ENCODE data around the gene TNFRSF4. TPM values are rescaled to one million over a fixed set of nuclear protein-coding genes. Genes with fewer than 3 reads are reported as not detected.
A peak's percentile ranks its signal among the peaks of the same experiment; 100 is the strongest.

TNFRSF4 gene
- total and polyA plus RNA-seq, 2 of the 13 experiments (the other 11 are each of a cell fraction or from before 2014, with no cell fraction given): not detected

DNA sequence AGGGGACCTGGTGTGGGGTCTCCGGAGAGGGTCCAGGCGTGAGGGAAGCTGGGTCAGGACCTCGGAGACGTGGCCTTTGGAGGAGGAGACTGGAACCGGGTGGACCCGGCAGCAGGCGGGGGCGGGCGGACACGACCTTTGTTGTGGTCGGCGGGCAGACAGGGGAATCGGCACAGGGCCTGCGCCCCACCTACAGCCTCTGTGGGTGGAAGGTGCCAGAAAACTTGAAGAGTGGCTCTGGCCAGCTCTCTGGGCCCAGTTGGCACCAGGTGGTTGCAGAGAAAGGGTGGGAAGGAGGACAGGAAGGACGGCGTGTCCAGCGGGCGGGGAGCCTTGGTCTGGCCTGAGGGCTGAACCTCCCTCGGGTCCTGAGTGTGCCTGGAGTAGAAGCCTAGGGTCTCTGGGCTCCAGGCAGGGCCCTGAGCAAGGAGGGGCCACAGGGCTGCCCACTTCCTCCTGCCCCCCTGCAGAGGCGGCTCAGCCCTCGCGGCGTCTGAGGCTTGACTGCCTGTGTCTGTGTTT is 48.0 kb downstream of the TNFRSF4 start (continued):
- TF ChIP-seq ASH2L (IDR thresholded peaks at IDR 0.05; ENCODE audit: insufficient read length, low read depth, low read length): no peak
- TF ChIP-seq EEA1 (CRISPR knock-in tag; IDR thresholded peaks at IDR 0.05; ENCODE audit: borderline replicate concordance): no peak
- 0 out of 2 replicates have a peak, but pooled peaks have one; percentile 39 for TF ChIP-seq NR2C2 (CRISPR knock-in tag; IDR thresholded peaks at IDR 0.05; ENCODE audit: borderline replicate concordance)
- no peak for TF ChIP-seq KLF15 (CRISPR knock-in tag; IDR thresholded peaks at IDR 0.05; ENCODE audit: borderline replicate concordance)
- 0 out of 2 replicates have a peak, but pooled peaks have one; percentile 79 for TF ChIP-seq MZF1 (CRISPR knock-in tag; IDR thresholded peaks at IDR 0.05; ENCODE audit: borderline replicate concordance)
- TF ChIP-seq, protein P1, sequence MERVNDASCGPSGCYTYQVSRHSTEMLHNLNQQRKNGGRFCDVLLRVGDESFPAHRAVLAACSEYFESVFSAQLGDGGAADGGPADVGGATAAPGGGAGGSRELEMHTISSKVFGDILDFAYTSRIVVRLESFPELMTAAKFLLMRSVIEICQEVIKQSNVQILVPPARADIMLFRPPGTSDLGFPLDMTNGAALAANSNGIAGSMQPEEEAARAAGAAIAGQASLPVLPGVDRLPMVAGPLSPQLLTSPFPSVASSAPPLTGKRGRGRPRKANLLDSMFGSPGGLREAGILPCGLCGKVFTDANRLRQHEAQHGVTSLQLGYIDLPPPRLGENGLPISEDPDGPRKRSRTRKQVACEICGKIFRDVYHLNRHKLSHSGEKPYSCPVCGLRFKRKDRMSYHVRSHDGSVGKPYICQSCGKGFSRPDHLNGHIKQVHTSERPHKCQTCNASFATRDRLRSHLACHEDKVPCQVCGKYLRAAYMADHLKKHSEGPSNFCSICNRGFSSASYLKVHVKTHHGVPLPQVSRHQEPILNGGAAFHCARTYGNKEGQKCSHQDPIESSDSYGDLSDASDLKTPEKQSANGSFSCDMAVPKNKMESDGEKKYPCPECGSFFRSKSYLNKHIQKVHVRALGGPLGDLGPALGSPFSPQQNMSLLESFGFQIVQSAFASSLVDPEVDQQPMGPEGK (CRISPR knock-in tag; IDR thresholded peaks at IDR 0.05): peak; percentile 26
- TF ChIP-seq, protein P2, sequence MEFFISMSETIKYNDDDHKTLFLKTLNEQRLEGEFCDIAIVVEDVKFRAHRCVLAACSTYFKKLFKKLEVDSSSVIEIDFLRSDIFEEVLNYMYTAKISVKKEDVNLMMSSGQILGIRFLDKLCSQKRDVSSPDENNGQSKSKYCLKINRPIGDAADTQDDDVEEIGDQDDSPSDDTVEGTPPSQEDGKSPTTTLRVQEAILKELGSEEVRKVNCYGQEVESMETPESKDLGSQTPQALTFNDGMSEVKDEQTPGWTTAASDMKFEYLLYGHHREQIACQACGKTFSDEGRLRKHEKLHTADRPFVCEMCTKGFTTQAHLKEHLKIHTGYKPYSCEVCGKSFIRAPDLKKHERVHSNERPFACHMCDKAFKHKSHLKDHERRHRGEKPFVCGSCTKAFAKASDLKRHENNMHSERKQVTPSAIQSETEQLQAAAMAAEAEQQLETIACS (CRISPR knock-in tag; IDR thresholded peaks at IDR 0.05): no peak
- 0 out of 2 replicates have a peak, but pooled peaks have one; percentile 34 for TF ChIP-seq ZNF225 (CRISPR knock-in tag; IDR thresholded peaks at IDR 0.05)
- TF ChIP-seq HNF4G (IDR thresholded peaks at IDR 0.05; ENCODE audit: borderline replicate concordance, low read depth, low read length): no peak
- 0 out of 2 replicates have a peak, but pooled peaks have one; percentile 31 for TF ChIP-seq HNF4G (CRISPR knock-in tag; IDR thresholded peaks at IDR 0.05; ENCODE audit: borderline replicate concordance, low read depth)
- TF ChIP-seq RBFOX2 (IDR thresholded peaks at IDR 0.05; ENCODE audit: low read depth, low read length): peak; percentile 30; the same call in 1 of the 2 replicates
- 0 out of 2 replicates have a peak, but pooled peaks have one; percentile 25 for TF ChIP-seq KDM2A (CRISPR knock-in tag; IDR thresholded peaks at IDR 0.05; ENCODE audit: borderline replicate concordance, low read depth)
- TF ChIP-seq, protein P3, sequence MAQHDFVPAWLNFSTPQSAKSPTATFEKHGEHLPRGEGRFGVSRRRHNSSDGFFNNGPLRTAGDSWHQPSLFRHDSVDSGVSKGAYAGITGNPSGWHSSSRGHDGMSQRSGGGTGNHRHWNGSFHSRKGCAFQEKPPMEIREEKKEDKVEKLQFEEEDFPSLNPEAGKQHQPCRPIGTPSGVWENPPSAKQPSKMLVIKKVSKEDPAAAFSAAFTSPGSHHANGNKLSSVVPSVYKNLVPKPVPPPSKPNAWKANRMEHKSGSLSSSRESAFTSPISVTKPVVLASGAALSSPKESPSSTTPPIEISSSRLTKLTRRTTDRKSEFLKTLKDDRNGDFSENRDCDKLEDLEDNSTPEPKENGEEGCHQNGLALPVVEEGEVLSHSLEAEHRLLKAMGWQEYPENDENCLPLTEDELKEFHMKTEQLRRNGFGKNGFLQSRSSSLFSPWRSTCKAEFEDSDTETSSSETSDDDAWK (CRISPR knock-in tag; IDR thresholded peaks at IDR 0.05): no peak
- no peak for TF ChIP-seq POLR2G (IDR thresholded peaks at IDR 0.05; ENCODE audit: low read depth, low read length)
- TF ChIP-seq ZNF33B (CRISPR knock-in tag; IDR thresholded peaks at IDR 0.05): no peak
- no peak for TF ChIP-seq ZNF253 (CRISPR knock-in tag; IDR thresholded peaks at IDR 0.05; ENCODE audit: borderline replicate concordance)
- peak; percentile 44; the same call in 1 of the 2 replicates for TF ChIP-seq MYC (CRISPR knock-in tag; IDR thresholded peaks at IDR 0.05; ENCODE audit: borderline replicate concordance)
- TF ChIP-seq AKAP8 (CRISPR knock-in tag; IDR thresholded peaks at IDR 0.05): no peak
- no peak for TF ChIP-seq SPEN (CRISPR knock-in tag; IDR thresholded peaks at IDR 0.05; ENCODE audit: low read depth)
- peak; percentile 19; the same call in 1 of the 2 replicates for TF ChIP-seq RARA (CRISPR knock-in tag; IDR thresholded peaks at IDR 0.05)
- 0 out of 2 replicates have a peak, but pooled peaks have one; percentile 12 for TF ChIP-seq ZNF777 (CRISPR knock-in tag; IDR thresholded peaks at IDR 0.05)
- peak; percentile 30; the same call in 1 of the 2 replicates for TF ChIP-seq SP4 (CRISPR knock-in tag; IDR thresholded peaks at IDR 0.05)
- TF ChIP-seq TSC22D2 (CRISPR knock-in tag; IDR thresholded peaks at IDR 0.05; ENCODE audit: borderline replicate concordance): no peak
- TF ChIP-seq BRD4 (CRISPR knock-in tag; IDR thresholded peaks at IDR 0.05): 0 out of 2 replicates have a peak, but pooled peaks have one; percentile 46
- TF ChIP-seq HES4 (CRISPR knock-in tag; IDR thresholded peaks at IDR 0.05; ENCODE audit: borderline replicate concordance): 0 out of 2 replicates have a peak, but pooled peaks have one; percentile 2
